Esophagus (tissue), 2 donors: Measurements from ENCODE around the gene DGUOK. TPM values are rescaled to one million over a fixed set of nuclear protein-coding genes. Genes with fewer than 3 reads are reported as not detected.
"Not testable (repeated sequence)": the region's sequence is repeated elsewhere in the genome, so short reads cannot be mapped to it uniquely, and the experiment has no call there.

ENCODE experiments used
- H3K27ac ChIP-seq, 2 donors: one replicate each; pipeline ENCODE4 v1.5.1; 2013; ENCODE audit warnings: low read depth in 2 of 2, mild to moderate bottlenecking in 2 of 2, inconsistent platforms in 1 of 2, low read length in 1 of 2, moderate library complexity in 1 of 2
- H3K27me3 ChIP-seq, 2 donors: one replicate each; pipeline ENCODE4 v1.6.1; 2013; ENCODE audit warnings: low read length in 2 of 2, control low read depth in 1 of 2, mild to moderate bottlenecking in 1 of 2; ENCODE audit not compliant: insufficient read depth in 2 of 2, control insufficient read depth in 1 of 2
- H3K36me3 ChIP-seq, 2 donors: one replicate each; pipeline ENCODE4 v1.6.1; 2013; ENCODE audit warnings: low read length in 1 of 2; ENCODE audit not compliant: control insufficient read depth in 2 of 2, insufficient read depth in 2 of 2
- H3K4me1 ChIP-seq, 2 donors: one replicate each; pipeline ENCODE4 v1.6.1; 2013; ENCODE audit warnings: low read length in 1 of 2; ENCODE audit not compliant: control insufficient read depth in 2 of 2, insufficient read depth in 2 of 2
- H3K4me3 ChIP-seq, 2 donors: one replicate each; pipeline ENCODE4 v1.5.1; 2013; ENCODE audit warnings: low read length in 2 of 2, mild to moderate bottlenecking in 2 of 2, low read depth in 1 of 2, moderate library complexity in 1 of 2
- H3K9me3 ChIP-seq, 2 donors: one replicate each; pipeline ENCODE4 v1.6.1; 2013; ENCODE audit warnings: mild to moderate bottlenecking in 2 of 2, low read depth in 1 of 2, low read length in 1 of 2, moderate library complexity in 1 of 2; ENCODE audit not compliant: control insufficient read depth in 2 of 2, insufficient read depth in 1 of 2
- WGBS, 2 donors: extraction: QIAGEN DNeasy Blood & Tissue Kit; methylation state at CpG; one replicate each; pipeline ENCODE4 v1.1.7; 2013; 5-methylcytosine and 5-hydroxymethylcytosine counted together
- polyA plus RNA-seq, 2 donors: library from polyadenylated mRNA; stranded (reverse); fragments of 200-250 nt; gene quantifications; one replicate each; pipeline ENCODE4 v1.2.3, GENCODE V29; 2013
- donor health status: healthy with polysubstance abuse.
- donor health status: Bipolar disorder and iron deficiency.

Gene DGUOK
- polyA plus RNA-seq, 2 donors, result 42.8 to 45.6 TPM

DNA sequence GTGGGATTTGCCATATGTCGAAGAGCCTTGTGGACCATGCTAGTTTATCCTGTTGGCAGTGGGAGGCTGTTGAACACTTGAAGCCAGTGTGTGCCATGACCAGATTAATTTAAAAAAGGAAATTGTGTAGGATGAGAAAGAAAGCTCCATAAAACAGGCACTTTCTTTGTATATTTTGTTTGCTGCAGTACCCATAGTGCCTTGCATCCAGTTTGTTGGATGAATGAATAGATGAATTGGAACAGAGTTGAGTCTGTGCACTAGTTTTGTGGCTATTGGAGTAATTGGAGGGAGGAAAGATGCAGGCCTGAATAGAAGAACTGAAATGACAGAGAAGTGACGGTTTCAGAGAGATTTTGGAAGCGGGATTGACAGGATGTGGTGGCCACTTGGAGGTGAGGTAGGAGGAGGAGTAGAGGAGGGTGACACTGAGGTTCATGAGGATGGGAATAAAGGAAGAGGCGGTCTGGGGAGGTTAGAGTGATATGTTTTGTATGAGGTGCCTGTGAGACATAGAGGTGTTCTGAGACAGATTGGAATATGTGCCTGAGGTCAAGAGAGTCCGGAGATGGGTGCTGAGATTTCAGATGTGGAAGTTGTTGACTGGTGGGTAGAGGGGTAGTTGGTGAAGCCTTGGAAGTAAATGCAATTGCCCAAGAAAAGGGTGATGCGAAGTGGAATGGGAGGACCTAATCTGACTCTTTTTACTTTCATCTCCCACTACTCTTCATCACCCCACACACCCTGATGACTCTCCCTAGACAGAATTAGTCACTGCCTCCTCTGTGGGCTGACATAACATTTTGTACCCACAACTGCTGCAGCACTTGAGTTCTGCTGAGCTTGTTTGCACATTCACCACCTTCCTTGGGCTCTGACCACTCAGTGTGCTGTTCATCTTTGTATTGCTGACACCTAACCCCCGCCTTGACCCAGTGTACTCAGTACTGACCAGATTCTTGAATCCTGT is 5.1 kb downstream of the DGUOK start:
- peaks cover 2 to 8% of the 10 kb centered on the region in 2 donors for H3K4me1 ChIP-seq
- H3K27me3 ChIP-seq, result no peaks in the 10 kb centered on the region
- H3K36me3 ChIP-seq, result no peaks in the 10 kb centered on the region
- 85 to 91% methylated on average over 7 of the region's 7 CpGs for WGBS, 2 donors
- no peak overlapping the region for H3K4me3 ChIP-seq
- no peak overlapping the region for H3K27ac ChIP-seq
- no peaks in the 10 kb centered on the region for H3K9me3 ChIP-seq

DNA sequence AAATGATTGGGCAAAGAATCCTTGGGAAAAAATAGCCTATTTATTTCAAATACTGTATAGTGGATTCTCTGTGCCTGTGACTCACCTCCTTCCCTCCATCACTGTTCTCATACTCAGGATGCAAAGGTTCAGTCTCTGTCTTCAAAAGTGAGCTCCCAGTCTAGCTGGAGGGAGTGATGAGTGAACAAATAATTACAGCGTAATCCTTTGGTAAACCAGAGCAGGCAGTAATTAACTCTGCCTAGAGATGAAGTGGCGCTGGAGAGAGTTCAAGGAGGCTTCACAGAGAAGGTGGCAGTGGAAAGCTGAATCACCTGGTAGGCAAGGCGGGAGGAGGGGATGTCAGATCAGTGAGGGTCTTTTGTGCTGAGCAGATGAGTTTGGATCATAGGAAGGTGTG is 6.5 kb downstream of the DGUOK start:
- Histone ChIP-seq H3K27ac (no peak overlapping the region), H3K27me3 (no peaks in the 10 kb centered on the region), H3K9me3 (no peaks in the 10 kb centered on the region), H3K36me3 (peaks cover 0 to 3% of the 10 kb centered on the region in 2 donors), H3K4me3 (no peak overlapping the region), H3K4me1 (peaks cover 2 to 8% of the 10 kb centered on the region in 2 donors)
- WGBS, 2 donors, result 63 to 83% methylated on average over 3 of the region's 3 CpGs

DNA sequence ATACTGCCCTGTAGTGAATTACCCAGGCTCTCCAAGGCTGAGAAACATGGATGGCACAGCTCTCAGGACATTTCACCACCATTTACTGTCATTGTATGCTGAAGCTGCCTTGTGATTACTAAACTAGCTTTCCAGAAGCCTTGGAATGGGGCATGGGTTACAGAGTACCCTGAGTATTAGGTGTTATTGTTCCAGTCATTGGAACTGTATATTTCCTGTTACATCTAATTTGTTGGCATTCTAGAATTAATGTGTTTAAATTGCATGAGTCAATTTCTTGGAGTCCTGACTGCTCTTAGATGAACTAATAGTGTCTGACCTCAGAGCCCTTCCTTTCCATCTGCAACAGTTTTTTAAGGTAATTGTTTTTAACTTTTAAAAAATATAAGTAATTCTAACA is 9.0 kb downstream of the DGUOK start:
- Histone ChIP-seq H3K27ac (no peak overlapping the region), H3K9me3 (no peaks in the 10 kb centered on the region), H3K27me3 (no peaks in the 10 kb centered on the region), H3K36me3 (peaks cover 0 to 3% of the 10 kb centered on the region in 2 donors), H3K4me3 (no peak overlapping the region), H3K4me1 (peaks cover 2 to 9% of the 10 kb centered on the region in 2 donors)

DNA sequence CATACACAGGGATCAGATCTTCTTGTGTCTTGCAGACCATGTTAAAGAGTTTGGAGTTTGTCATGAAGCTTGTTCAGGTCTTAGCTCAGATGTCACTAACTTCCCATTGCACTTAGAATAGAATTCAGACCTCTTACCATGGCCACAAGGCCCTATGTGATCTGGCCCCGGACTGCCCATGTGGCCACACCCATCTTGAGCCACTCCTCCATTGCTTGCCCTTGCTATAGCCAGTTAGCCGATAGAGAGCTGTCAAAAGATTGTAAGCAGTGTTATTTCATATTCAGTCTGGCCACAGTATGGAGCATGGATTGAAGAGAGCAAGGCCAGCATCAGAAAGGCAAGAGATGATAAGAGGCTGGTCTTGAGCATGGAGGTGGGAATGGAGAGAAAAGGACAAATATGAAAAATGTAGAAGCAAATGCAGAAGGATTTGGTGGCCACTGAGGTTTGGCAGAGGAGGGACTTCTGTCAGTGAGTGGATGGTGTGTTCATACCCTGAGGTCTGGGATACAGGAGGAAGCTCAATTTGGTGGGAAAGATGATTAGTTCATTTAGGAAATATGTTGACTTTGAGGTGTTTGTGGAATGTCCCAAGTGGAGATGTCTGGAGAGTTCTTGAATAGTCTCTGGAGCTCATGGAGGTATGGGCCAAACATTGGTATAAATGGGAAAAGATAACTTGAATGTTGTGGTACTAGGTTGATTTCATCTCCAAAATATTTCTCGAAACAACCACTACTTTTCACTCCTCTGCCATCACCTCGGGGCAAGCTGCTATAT is 10.6 kb downstream of the DGUOK start:
- Histone ChIP-seq H3K27ac (no peak overlapping the region), H3K36me3 (peaks cover 0 to 3% of the 10 kb centered on the region in 2 donors), H3K4me3 (no peak overlapping the region), H3K9me3 (no peaks in the 10 kb centered on the region), H3K4me1 (peaks cover 4 to 9% of the 10 kb centered on the region in 2 donors), H3K27me3 (no peaks in the 10 kb centered on the region)
- 84 to 89% methylated on average over 4 of the region's 4 CpGs for WGBS, 2 donors

DNA sequence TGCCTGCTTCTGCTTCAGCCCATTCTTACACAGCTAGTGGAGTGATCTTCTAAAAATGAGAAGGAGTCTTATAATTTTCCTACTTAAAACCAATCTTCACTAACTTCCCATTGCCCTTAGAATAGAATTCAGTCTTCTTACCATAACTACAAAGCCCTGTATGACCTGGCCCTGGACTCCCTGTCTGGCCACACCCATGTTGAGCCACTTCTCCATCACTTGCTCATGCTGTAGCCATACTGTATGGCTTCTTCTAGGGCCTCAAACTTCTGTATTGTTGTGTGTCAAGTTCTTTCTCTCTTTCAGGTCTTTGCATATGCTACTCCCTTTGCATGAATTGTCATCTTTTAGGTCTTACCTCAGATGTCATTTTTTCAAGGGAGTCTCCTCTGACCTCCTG is 11.2 kb downstream of the DGUOK start:
- Histone ChIP-seq H3K27me3 (no peaks in the 10 kb centered on the region), H3K4me1 (peaks cover 4 to 9% of the 10 kb centered on the region in 2 donors), H3K4me3 (no peak overlapping the region), H3K36me3 (peaks cover 0 to 3% of the 10 kb centered on the region in 2 donors), H3K27ac (peak overlapping the region in 1 of 2 donors; percentile 7), H3K9me3 (no peaks in the 10 kb centered on the region)

DNA sequence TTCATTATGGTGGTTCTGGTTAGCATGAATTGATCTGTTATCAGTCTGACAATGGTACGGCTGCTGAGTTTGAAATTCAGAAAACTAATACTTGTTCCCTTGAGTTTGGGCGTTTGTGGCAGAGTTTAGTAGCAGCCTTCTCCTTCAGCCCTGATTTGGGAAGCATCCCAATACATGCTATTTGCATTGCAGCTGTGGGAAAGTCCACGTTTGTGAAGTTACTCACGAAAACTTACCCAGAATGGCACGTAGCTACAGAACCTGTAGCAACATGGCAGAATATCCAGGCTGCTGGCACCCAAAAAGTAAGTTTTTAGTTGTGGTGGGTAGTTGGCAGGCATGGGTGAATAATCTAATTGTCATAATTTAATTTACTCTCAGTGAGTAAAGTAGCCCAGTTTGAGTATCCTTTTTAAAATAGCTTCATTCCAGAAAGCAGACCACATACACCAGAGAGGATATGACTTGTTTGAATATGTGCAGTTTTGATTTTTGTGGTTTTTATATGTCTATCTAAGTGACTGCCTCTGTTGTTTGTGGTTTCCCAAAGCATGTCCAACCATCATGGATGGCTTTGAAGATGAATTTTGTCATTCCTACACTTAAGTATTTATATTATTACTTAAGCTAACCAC is 12.2 kb downstream of the DGUOK start:
- no peak overlapping the region for H3K4me3 ChIP-seq
- H3K36me3 ChIP-seq, result peaks cover 0 to 3% of the 10 kb centered on the region in 2 donors
- H3K9me3 ChIP-seq, result no peaks in the 10 kb centered on the region
- whole genome bisulfite sequencing, 2 donors, result 52% methylated on average over 5 of the region's 5 CpGs
- peaks cover 2 to 9% of the 10 kb centered on the region in 2 donors for H3K4me1 ChIP-seq
- H3K27ac ChIP-seq, result peak overlapping the region; percentile 45 to 47
- H3K27me3 ChIP-seq, result no peaks in the 10 kb centered on the region

DNA sequence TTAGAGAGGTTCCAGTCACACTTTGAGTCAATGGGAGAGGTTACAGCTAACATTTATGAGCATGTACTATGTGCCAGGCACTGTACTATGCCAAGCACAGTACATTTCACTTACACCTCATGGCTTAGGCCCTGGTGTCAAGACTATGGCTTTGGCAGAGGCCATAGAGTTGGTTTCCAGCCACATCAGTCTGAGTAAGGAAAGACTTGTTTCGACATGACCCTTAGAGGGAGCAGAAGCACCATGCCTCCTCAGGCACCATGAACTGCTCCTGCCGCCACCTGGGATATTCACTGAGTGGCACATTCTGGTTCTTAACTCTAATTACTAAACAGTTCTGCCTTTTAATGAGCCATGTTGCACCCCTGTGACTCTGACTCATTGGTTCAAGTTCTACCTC is 12.7 kb downstream of the DGUOK start:
- WGBS, 2 donors, result 50 to 64% methylated on average over 2 of the region's 2 CpGs
- Histone ChIP-seq H3K9me3 (no peaks in the 10 kb centered on the region), H3K36me3 (peaks cover 0 to 3% of the 10 kb centered on the region in 2 donors), H3K27me3 (no peaks in the 10 kb centered on the region), H3K4me1 (peaks cover 2 to 9% of the 10 kb centered on the region in 2 donors), H3K27ac (peak overlapping the region; percentile 33 to 74), H3K4me3 (no peak overlapping the region)

DNA sequence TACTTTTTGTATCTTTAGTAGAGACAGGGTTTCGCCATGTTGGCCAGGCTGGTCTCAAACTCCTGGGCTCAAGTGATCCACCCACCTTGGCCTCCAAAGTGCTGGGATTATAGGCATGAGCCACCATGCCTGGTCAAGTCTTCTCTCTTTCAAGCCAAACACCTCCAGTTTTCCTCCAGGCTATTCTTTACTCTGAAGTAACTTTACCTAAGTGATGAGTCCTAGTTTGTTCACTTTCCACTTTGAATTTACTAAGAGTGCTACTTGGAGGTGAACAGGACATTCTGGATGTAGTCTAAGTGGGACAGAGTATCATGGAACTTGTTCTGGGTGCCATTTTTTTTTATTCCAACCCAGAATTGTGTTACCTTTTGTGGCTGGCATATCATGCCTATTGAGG is 13.4 kb downstream of the DGUOK start:
- not testable (repeated sequence) for H3K4me3 ChIP-seq, H3K27me3 ChIP-seq, H3K4me1 ChIP-seq, H3K9me3 ChIP-seq, H3K36me3 ChIP-seq
- peak overlapping the region; percentile 58 to 74 for H3K27ac ChIP-seq
- WGBS, 2 donors, result 60 to 76% methylated on average over 1 of the region's 1 CpG

DNA sequence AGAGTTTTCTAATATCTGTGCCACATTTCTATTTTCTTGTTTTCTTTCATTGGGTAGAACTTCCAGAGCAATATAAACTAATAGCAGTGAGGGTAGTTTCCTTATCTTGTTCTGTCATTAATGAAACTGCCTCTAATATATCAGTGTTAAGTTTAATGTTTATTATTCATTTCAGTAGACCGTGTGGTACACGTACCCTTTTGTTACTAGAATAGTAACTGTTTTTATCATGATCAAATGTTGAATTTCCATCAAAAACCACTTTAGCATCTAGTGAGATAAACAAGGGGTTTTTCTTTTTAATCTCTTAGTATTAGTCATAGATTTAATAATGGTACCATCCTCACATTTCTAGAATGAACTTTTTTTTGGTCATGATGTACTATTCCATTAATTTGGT is 16.0 kb downstream of the DGUOK start:
- H3K27ac ChIP-seq, result no peak overlapping the region
- WGBS, 2 donors, result 53% methylated on average over 2 of the region's 2 CpGs
- no peak overlapping the region for H3K4me3 ChIP-seq
- H3K27me3 ChIP-seq, result no peaks in the 10 kb centered on the region
- H3K9me3 ChIP-seq, result no peaks in the 10 kb centered on the region
- H3K4me1 ChIP-seq, result peaks cover 2 to 5% of the 10 kb centered on the region in 2 donors
- H3K36me3 ChIP-seq, result peaks cover 4 to 11% of the 10 kb centered on the region in 2 donors
